Cortex of kidney (tissue), 1 donor: Measurements from ENCODE around the gene CASP1.
"Not testable (repeated sequence)": the region's sequence is repeated elsewhere in the genome, so short reads cannot be mapped to it uniquely, and the experiment has no call there.

Experiments
- DNase-seq: peaks from one replicate; lab custom pipeline; 2025; lab: John Stamatoyannopoulos, UW

CASP1 gene

GRCh38 chr11:105045676-105046296 lies 10.8 kb upstream of the CASP1 start:
- DNase-seq, result no peak

GRCh38 chr11:105044557-105045524 lies 9.9 kb upstream of the CASP1 start, which contains the start of gene CARD16:
Gene CARD16, minus strand, starts transcription at chr11:105045335. Its CDS starts 38 bp downstream, at chr11:105045297.
- DNase-seq, result not testable (repeated sequence)

- DNase-seq, result no peak
These were observed 7.2 kb upstream of the CASP1 start for GRCh38 chr11:105042178-105042577.

GRCh38 chr11:105040703-105041102 lies 5.8 kb upstream of the CASP1 start:
- no peak for DNase-seq

- DNase-seq, result not testable (repeated sequence)
These were observed 556 bp downstream of the CASP1 start for GRCh38 chr11:105034388-105034787.

GRCh38 chr11:105033781-105034180 lies 1.2 kb downstream of the CASP1 start:
- no peak for DNase-seq

GRCh38 chr11:105033343-105033742 lies 1.6 kb downstream of the CASP1 start:
- no peak for DNase-seq

GRCh38 chr11:105032495-105032894 lies 2.4 kb downstream of the CASP1 start:
- DNase-seq, result no peak

- DNase-seq, result no peak
These were observed 7.3 kb downstream of the CASP1 start for GRCh38 chr11:105027678-105028077.

GRCh38 chr11:105024394-105024793 lies 10.6 kb downstream of the CASP1 start:
- DNase-seq, result no peak

- DNase-seq, result no peak
These were observed 11.9 kb downstream of the CASP1 start, which contains the start of gene CASP5 for GRCh38 chr11:105023003-105023402. Gene CASP5, minus strand, starts transcription at chr11:105023168. Its CDS starts 32 bp downstream, at chr11:105023136.

GRCh38 chr11:105022527-105022926 lies 12.4 kb downstream of the CASP1 start:
- no peak for DNase-seq

GRCh38 chr11:105007463-105007862 lies 27.5 kb downstream of the CASP1 start:
- DNase-seq, result no peak

GRCh38 chr11:105005451-105005845 lies 29.5 kb downstream of the CASP1 start:
- DNase-seq, result no peak

- DNase-seq, result no peak
These were observed 30.9 kb downstream of the CASP1 start for GRCh38 chr11:105004021-105004420.

GRCh38 chr11:105003151-105003550 lies 31.8 kb downstream of the CASP1 start:
- DNase-seq, result no peak

GRCh38 chr11:105000797-105001196 lies 34.1 kb downstream of the CASP1 start:
- no peak for DNase-seq

GRCh38 chr11:105000167-105000566 lies 34.8 kb downstream of the CASP1 start:
- DNase-seq, result no peak

GRCh38 chr11:104999721-105000120 lies 35.2 kb downstream of the CASP1 start:
- no peak for DNase-seq

- no peak for DNase-seq
These were observed 37.7 kb downstream of the CASP1 start for GRCh38 chr11:104997288-104997687.

GRCh38 chr11:104995001-104995408 lies 39.9 kb downstream of the CASP1 start:
- DNase-seq, result no peak

- no peak for DNase-seq
These were observed 42.2 kb downstream of the CASP1 start for GRCh38 chr11:104992781-104993180.

- DNase-seq, result no peak
These were observed 43.0 kb downstream of the CASP1 start for GRCh38 chr11:104991994-104992393.
